Measurements from ENCODE around the gene ARHGEF38. TPM values are rescaled to one million over a fixed set of nuclear protein-coding genes. Genes with fewer than 3 reads are reported as not detected.

ARHGEF38 gene
- polyA plus RNA-seq, 4 donors: 0.54 to 18.6 (median 2.8) TPM

- FAIRE-seq: no peak
- no peak overlapping the region for H3K4me3 ChIP-seq (ENCODE audit: low read depth in 1 of 3, low read length in 3 of 3)
- peaks cover 0 to 24% (median 2%) of the 10 kb centered on the region in 3 donors for H3K4me1 ChIP-seq (ENCODE audit: control insufficient read depth in 3 of 3, insufficient read depth in 2 of 3, low read depth in 1 of 3, low read length in 2 of 3)
- no peaks in the 10 kb centered on the region for H3K9me3 ChIP-seq (ENCODE audit: control insufficient read depth in 2 of 2, insufficient read depth in 1 of 2, low read depth in 1 of 2, low read length in 1 of 2)
- H3K27me3 ChIP-seq (ENCODE audit: control insufficient read depth in 3 of 3, insufficient read depth in 3 of 3, low read length in 3 of 3): no peaks in the 10 kb centered on the region
- H3K27ac ChIP-seq (ENCODE audit: low read depth in 1 of 3, low read length in 2 of 3): no peak overlapping the region
- DNase-seq: no peak
- H3K36me3 ChIP-seq (ENCODE audit: control insufficient read depth in 3 of 3, insufficient read depth in 2 of 3, low read depth in 1 of 3, low read length in 3 of 3): no peaks in the 10 kb centered on the region
Measured at GRCh38 chr4:105547769-105548168, 4.7 kb upstream of the ARHGEF38 start.

DNA sequence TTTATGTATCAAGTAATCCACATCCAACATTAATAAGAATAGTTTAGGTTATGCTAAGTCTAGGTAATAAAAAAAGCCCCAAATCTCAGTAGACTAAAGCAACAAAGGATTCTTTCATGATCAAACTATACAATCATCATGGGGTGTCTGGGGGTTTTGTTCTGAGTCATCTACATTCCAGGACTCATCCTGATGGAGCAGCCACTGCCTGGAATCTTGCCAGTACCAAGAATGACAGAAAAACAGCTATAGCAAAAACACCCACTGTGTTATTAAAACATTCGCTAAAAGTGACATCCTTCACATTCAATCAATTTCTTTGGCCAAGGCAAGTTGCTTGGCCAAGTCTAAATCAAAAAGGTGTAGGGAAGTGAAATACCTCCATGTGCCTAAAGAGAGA is 3.9 kb upstream of the ARHGEF38 start:
- no peak for FAIRE-seq
- Histone ChIP-seq H3K4me1 (ENCODE audit: control insufficient read depth in 3 of 3, insufficient read depth in 2 of 3, low read depth in 1 of 3, low read length in 2 of 3) (peaks cover 0 to 24% (median 2%) of the 10 kb centered on the region in 3 donors), H3K27me3 (ENCODE audit: control insufficient read depth in 3 of 3, insufficient read depth in 3 of 3, low read length in 3 of 3) (no peaks in the 10 kb centered on the region), H3K36me3 (ENCODE audit: control insufficient read depth in 3 of 3, insufficient read depth in 2 of 3, low read depth in 1 of 3, low read length in 3 of 3) (no peaks in the 10 kb centered on the region), H3K4me3 (ENCODE audit: low read depth in 1 of 3, low read length in 3 of 3) (no peak overlapping the region), H3K9me3 (ENCODE audit: control insufficient read depth in 2 of 2, insufficient read depth in 1 of 2, low read depth in 1 of 2, low read length in 1 of 2) (no peaks in the 10 kb centered on the region), H3K27ac (ENCODE audit: low read depth in 1 of 3, low read length in 2 of 3) (no peak overlapping the region)
- WGBS, 3 donors: 78 to 97% (median 92%) methylated on average over 1 of the region's 1 CpG
- DNase-seq: no peak

- 17 to 57% (median 36%) methylated on average over 3 of the region's 3 CpGs for WGBS, 3 donors
- Histone ChIP-seq H3K4me3 (ENCODE audit: low read depth in 1 of 3, low read length in 3 of 3) (no peak overlapping the region), H3K4me1 (ENCODE audit: control insufficient read depth in 3 of 3, insufficient read depth in 2 of 3, low read depth in 1 of 3, low read length in 2 of 3) (peaks cover 0 to 20% (median 2%) of the 10 kb centered on the region in 3 donors), H3K9me3 (ENCODE audit: control insufficient read depth in 2 of 2, insufficient read depth in 1 of 2, low read depth in 1 of 2, low read length in 1 of 2) (no peaks in the 10 kb centered on the region), H3K27ac (ENCODE audit: low read depth in 1 of 3, low read length in 2 of 3) (peak overlapping the region in 1 of 3 donors; percentile 93), H3K27me3 (ENCODE audit: control insufficient read depth in 3 of 3, insufficient read depth in 3 of 3, low read length in 3 of 3) (no peaks in the 10 kb centered on the region), H3K36me3 (ENCODE audit: control insufficient read depth in 3 of 3, insufficient read depth in 2 of 3, low read depth in 1 of 3, low read length in 3 of 3) (no peaks in the 10 kb centered on the region)
- FAIRE-seq: no peak
- peak; percentile 59 to 78 for DNase-seq
Measured at GRCh38 chr4:105550641-105551040, 1.8 kb upstream of the ARHGEF38 start.

DNA sequence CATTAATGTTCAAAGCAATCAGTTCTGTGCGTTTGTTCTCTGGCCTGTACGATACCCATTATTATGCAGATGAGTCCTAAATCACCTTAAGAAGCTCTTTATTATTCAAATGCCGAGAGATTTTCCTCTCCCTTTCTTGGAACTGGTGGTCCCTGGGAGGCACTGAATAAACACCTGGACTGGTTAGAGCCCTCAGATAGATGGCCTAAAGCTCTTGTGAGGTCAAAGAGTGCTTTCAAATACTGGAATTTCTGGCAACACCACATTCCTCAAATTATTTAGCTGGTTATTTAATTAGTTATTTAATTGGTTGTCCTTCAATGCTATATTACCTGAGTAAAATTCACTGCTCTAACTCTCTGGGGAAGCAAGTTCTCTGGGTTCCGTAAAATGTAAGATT is 3.0 kb downstream of the ARHGEF38 start:
- H3K27ac ChIP-seq (ENCODE audit: low read depth in 1 of 3, low read length in 2 of 3): peak overlapping the region; percentile 24 to 93 (median 36)
- H3K4me1 ChIP-seq (ENCODE audit: control insufficient read depth in 3 of 3, insufficient read depth in 2 of 3, low read depth in 1 of 3, low read length in 2 of 3): peaks cover 0 to 44% (median 2%) of the 10 kb centered on the region in 3 donors
- H3K9me3 ChIP-seq (ENCODE audit: control insufficient read depth in 2 of 2, insufficient read depth in 1 of 2, low read depth in 1 of 2, low read length in 1 of 2): no peaks in the 10 kb centered on the region
- WGBS, 3 donors: 24 to 57% (median 30%) methylated on average over 4 of the region's 4 CpGs
- no peaks in the 10 kb centered on the region for H3K27me3 ChIP-seq (ENCODE audit: control insufficient read depth in 3 of 3, insufficient read depth in 3 of 3, low read length in 3 of 3)
- H3K4me3 ChIP-seq (ENCODE audit: low read depth in 1 of 3, low read length in 3 of 3): peak overlapping the region in 1 of 3 donors; percentile 16
- no peak for FAIRE-seq
- H3K36me3 ChIP-seq (ENCODE audit: control insufficient read depth in 3 of 3, insufficient read depth in 2 of 3, low read depth in 1 of 3, low read length in 3 of 3): peaks cover 0 to 3% (median 0%) of the 10 kb centered on the region in 3 donors
- DNase-seq: peak; percentile 36 to 48

- Histone ChIP-seq H3K4me1 (ENCODE audit: control insufficient read depth in 3 of 3, insufficient read depth in 2 of 3, low read depth in 1 of 3, low read length in 2 of 3) (peaks cover 0 to 44% (median 2%) of the 10 kb centered on the region in 3 donors), H3K36me3 (ENCODE audit: control insufficient read depth in 3 of 3, insufficient read depth in 2 of 3, low read depth in 1 of 3, low read length in 3 of 3) (peaks cover 0 to 5% (median 0%) of the 10 kb centered on the region in 3 donors), H3K9me3 (ENCODE audit: control insufficient read depth in 2 of 2, insufficient read depth in 1 of 2, low read depth in 1 of 2, low read length in 1 of 2) (no peaks in the 10 kb centered on the region), H3K27ac (ENCODE audit: low read depth in 1 of 3, low read length in 2 of 3) (peak overlapping the region; percentile 73 to 93 (median 75)), H3K27me3 (ENCODE audit: control insufficient read depth in 3 of 3, insufficient read depth in 3 of 3, low read length in 3 of 3) (no peaks in the 10 kb centered on the region), H3K4me3 (ENCODE audit: low read depth in 1 of 3, low read length in 3 of 3) (no peak overlapping the region)
- DNase-seq: peak; percentile 73 to 82
- 9 to 55% (median 21%) methylated on average over 1 of the region's 1 CpG for WGBS, 3 donors
- FAIRE-seq: peak; percentile 19
Measured at GRCh38 chr4:105556206-105556605, 3.8 kb downstream of the ARHGEF38 start.

GRCh38 chr4:105558277-105558676 is 5.9 kb downstream of the ARHGEF38 start:
- no peaks in the 10 kb centered on the region for H3K27me3 ChIP-seq (ENCODE audit: control insufficient read depth in 3 of 3, insufficient read depth in 3 of 3, low read length in 3 of 3)
- DNase-seq (peak; percentile 48 to 61), FAIRE-seq (no peak)

GRCh38 chr4:105560421-105560848 is 8.0 kb downstream of the ARHGEF38 start:
- no peak overlapping the region for H3K27ac ChIP-seq (ENCODE audit: low read depth in 1 of 3, low read length in 2 of 3)
- WGBS, 3 donors: 0 to 47% (median 18%) methylated on average over 1 of the region's 1 CpG
- peaks cover 0 to 5% (median 0%) of the 10 kb centered on the region in 3 donors for H3K36me3 ChIP-seq (ENCODE audit: control insufficient read depth in 3 of 3, insufficient read depth in 2 of 3, low read depth in 1 of 3, low read length in 3 of 3)
- no peaks in the 10 kb centered on the region for H3K27me3 ChIP-seq (ENCODE audit: control insufficient read depth in 3 of 3, insufficient read depth in 3 of 3, low read length in 3 of 3)
- FAIRE-seq: no peak
- peaks cover 0 to 33% (median 2%) of the 10 kb centered on the region in 3 donors for H3K4me1 ChIP-seq (ENCODE audit: control insufficient read depth in 3 of 3, insufficient read depth in 2 of 3, low read depth in 1 of 3, low read length in 2 of 3)
- H3K4me3 ChIP-seq (ENCODE audit: low read depth in 1 of 3, low read length in 3 of 3): no peak overlapping the region
- no peak for DNase-seq
- H3K9me3 ChIP-seq (ENCODE audit: control insufficient read depth in 2 of 2, insufficient read depth in 1 of 2, low read depth in 1 of 2, low read length in 1 of 2): no peaks in the 10 kb centered on the region

More at GRCh38 chr4:105558277-105558676, 5.9 kb downstream of the ARHGEF38 start:
- Histone ChIP-seq H3K36me3 (ENCODE audit: control insufficient read depth in 3 of 3, insufficient read depth in 2 of 3, low read depth in 1 of 3, low read length in 3 of 3) (peaks cover 0 to 5% (median 0%) of the 10 kb centered on the region in 3 donors), H3K9me3 (ENCODE audit: control insufficient read depth in 2 of 2, insufficient read depth in 1 of 2, low read depth in 1 of 2, low read length in 1 of 2) (no peaks in the 10 kb centered on the region), H3K4me3 (ENCODE audit: low read depth in 1 of 3, low read length in 3 of 3) (no peak overlapping the region), H3K4me1 (ENCODE audit: control insufficient read depth in 3 of 3, insufficient read depth in 2 of 3, low read depth in 1 of 3, low read length in 2 of 3) (peaks cover 0 to 35% (median 2%) of the 10 kb centered on the region in 3 donors), H3K27ac (ENCODE audit: low read depth in 1 of 3, low read length in 2 of 3) (peak overlapping the region in 1 of 3 donors; percentile 12)
- 8 to 34% (median 18%) methylated on average over 3 of the region's 3 CpGs for WGBS, 3 donors

- Histone ChIP-seq H3K9me3 (ENCODE audit: control insufficient read depth in 2 of 2, insufficient read depth in 1 of 2, low read depth in 1 of 2, low read length in 1 of 2) (no peaks in the 10 kb centered on the region), H3K27me3 (ENCODE audit: control insufficient read depth in 3 of 3, insufficient read depth in 3 of 3, low read length in 3 of 3) (no peaks in the 10 kb centered on the region), H3K4me3 (ENCODE audit: low read depth in 1 of 3, low read length in 3 of 3) (no peak overlapping the region), H3K27ac (ENCODE audit: low read depth in 1 of 3, low read length in 2 of 3) (no peak overlapping the region), H3K36me3 (ENCODE audit: control insufficient read depth in 3 of 3, insufficient read depth in 2 of 3, low read depth in 1 of 3, low read length in 3 of 3) (peaks cover 0 to 5% (median 0%) of the 10 kb centered on the region in 3 donors), H3K4me1 (ENCODE audit: control insufficient read depth in 3 of 3, insufficient read depth in 2 of 3, low read depth in 1 of 3, low read length in 2 of 3) (peaks cover 0 to 17% (median 2%) of the 10 kb centered on the region in 3 donors)
- WGBS, 3 donors: 84 to 93% (median 86%) methylated on average over 1 of the region's 1 CpG
- FAIRE-seq (no peak), DNase-seq (no peak)
Measured at GRCh38 chr4:105563352-105563751, 10.9 kb downstream of the ARHGEF38 start.

GRCh38 chr4:105568584-105568983 is 16.2 kb downstream of the ARHGEF38 start:
- no peak for FAIRE-seq
- H3K27me3 ChIP-seq (ENCODE audit: control insufficient read depth in 3 of 3, insufficient read depth in 3 of 3, low read length in 3 of 3): no peaks in the 10 kb centered on the region
- 57 to 74% (median 73%) methylated on average over 1 of the region's 1 CpG for WGBS, 3 donors
- H3K9me3 ChIP-seq (ENCODE audit: control insufficient read depth in 2 of 2, insufficient read depth in 1 of 2, low read depth in 1 of 2, low read length in 1 of 2): no peaks in the 10 kb centered on the region
- H3K4me1 ChIP-seq (ENCODE audit: control insufficient read depth in 3 of 3, insufficient read depth in 2 of 3, low read depth in 1 of 3, low read length in 2 of 3): no peaks in the 10 kb centered on the region
- no peak overlapping the region for H3K27ac ChIP-seq (ENCODE audit: low read depth in 1 of 3, low read length in 2 of 3)
- H3K4me3 ChIP-seq (ENCODE audit: low read depth in 1 of 3, low read length in 3 of 3): no peak overlapping the region
- H3K36me3 ChIP-seq (ENCODE audit: control insufficient read depth in 3 of 3, insufficient read depth in 2 of 3, low read depth in 1 of 3, low read length in 3 of 3): no peaks in the 10 kb centered on the region
- no peak for DNase-seq

All from small intestine (tissue), 7 donors.